Measurements from ENCODE around the gene NF2. TPM values are rescaled to one million over a fixed set of nuclear protein-coding genes. Genes with fewer than 3 reads are reported as not detected.

NF2 gene
- total and polyA plus RNA-seq, 2 experiments from 2014 or later: 14.4 to 54.5 TPM

- peaks cover 12% of the 10 kb centered on the region for H3K27me3 ChIP-seq (ENCODE audit: insufficient read depth)
- no peak overlapping the region for H3K27ac ChIP-seq (ENCODE audit: low read depth)
- ATAC-seq: no peak
- Mint-ChIP-seq H3K27ac (no peak overlapping the region), H3K36me3 (ENCODE audit: low read depth) (no peaks in the 10 kb centered on the region; the same call in 2 of the 3 replicates), H3K9me3 (no peaks in the 10 kb centered on the region), H3K4me3 (no peak overlapping the region; the same call in 2 of the 3 replicates), H3K4me1 (peaks cover 31% of the 10 kb centered on the region), H3K27me3 (ENCODE audit: insufficient read depth, low read depth, poor library complexity) (peaks cover 30% of the 10 kb centered on the region)
- H3K4me2 ChIP-seq: no peak overlapping the region
- H3K4me1 ChIP-seq (ENCODE audit: insufficient read depth): peaks cover 27% of the 10 kb centered on the region
- no peak overlapping the region for H3K4me3 ChIP-seq
- H3K9me2 ChIP-seq (ENCODE audit: insufficient read depth): no peaks in the 10 kb centered on the region
- no peak overlapping the region for H2AFZ ChIP-seq
- no peaks in the 10 kb centered on the region for H3K79me2 ChIP-seq (replicated peaks; ENCODE audit: insufficient read depth)
- no peaks in the 10 kb centered on the region for H3K36me3 ChIP-seq (ENCODE audit: insufficient read depth)
- no peak for DNase-seq (ENCODE audit: low spot score)
- H4K20me1 ChIP-seq (replicated peaks; ENCODE audit: insufficient read depth): no peaks in the 10 kb centered on the region; the same call in 1 of the 2 replicates
- no peaks in the 10 kb centered on the region for H3F3A ChIP-seq (replicated peaks; ENCODE audit: low read depth)
- TF ChIP-seq JUNB (IDR thresholded peaks at IDR 0.05; ENCODE audit: unreplicated experiment) (no peak), EZH2 (IDR thresholded peaks at IDR 0.05; ENCODE audit: low read depth, unreplicated experiment) (no peak), EZH2phosphoT487 (IDR thresholded peaks at IDR 0.05; ENCODE audit: unreplicated experiment) (no peak), STAT1 (IDR thresholded peaks at IDR 0.05; ENCODE audit: unreplicated experiment) (no peak), CREB1 (CRISPR knock-in tag; IDR thresholded peaks at IDR 0.05; ENCODE audit: low read depth) (no peak), ZNF462 (CRISPR knock-in tag; IDR thresholded peaks at IDR 0.05) (no peak), NANOG (IDR thresholded peaks at IDR 0.05; ENCODE audit: borderline replicate concordance) (no peak), POLR2AphosphoS5 (IDR thresholded peaks at IDR 0.05; ENCODE audit: low read depth) (no peak), ZNF114 (CRISPR knock-in tag; IDR thresholded peaks at IDR 0.05) (no peak)
- TF ChIP-seq, protein P1, sequence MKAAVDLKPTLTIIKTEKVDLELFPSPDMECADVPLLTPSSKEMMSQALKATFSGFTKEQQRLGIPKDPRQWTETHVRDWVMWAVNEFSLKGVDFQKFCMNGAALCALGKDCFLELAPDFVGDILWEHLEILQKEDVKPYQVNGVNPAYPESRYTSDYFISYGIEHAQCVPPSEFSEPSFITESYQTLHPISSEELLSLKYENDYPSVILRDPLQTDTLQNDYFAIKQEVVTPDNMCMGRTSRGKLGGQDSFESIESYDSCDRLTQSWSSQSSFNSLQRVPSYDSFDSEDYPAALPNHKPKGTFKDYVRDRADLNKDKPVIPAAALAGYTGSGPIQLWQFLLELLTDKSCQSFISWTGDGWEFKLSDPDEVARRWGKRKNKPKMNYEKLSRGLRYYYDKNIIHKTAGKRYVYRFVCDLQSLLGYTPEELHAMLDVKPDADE (IDR thresholded peaks at IDR 0.05): no peak
Observed at GRCh38 chr22:29707471-29707870, 104.0 kb downstream of the NF2 start.
